PC-9 (cell line): ENCODE measurements around the gene BMP8B. TPM values are rescaled to one million over a fixed set of nuclear protein-coding genes. Genes with fewer than 3 reads are reported as not detected.
A peak's percentile ranks its signal among the peaks of the same experiment; 100 is the strongest.
"Not testable (repeated sequence)": the region's sequence is repeated elsewhere in the genome, so short reads cannot be mapped to it uniquely, and the experiment has no call there.

Source experiments
- BruUV-seq: library from RNA; stranded (reverse); fragments of 400-500 nt; replicated peaks from 2 replicates; lab custom pipeline; 2021; lab: Mats Ljungman, UMichigan
- CTCF ChIA-PET: fragments of 300-600 bp; sonication (Branson Sonifier 250); formaldehyde crosslinking; loops from one replicate; lab custom pipeline; 2022; ENCODE audit warnings: antibody characterized with exemption; lab: Charles Lee
- POLR2A ChIA-PET: fragments of 300-600 bp; sonication (Branson Sonifier 250); formaldehyde crosslinking; loops from one replicate; lab custom pipeline; 2022; ENCODE audit warnings: antibody characterized with exemption; ENCODE audit not compliant: unreplicated experiment; lab: Charles Lee
- DNase-seq, 2 experiments: peaks; one replicate each; pipeline versions ENCODE4 v3.0.0 to v3.0.0-alpha.2; 2015 to 2022; ENCODE audit warnings: mixed read lengths in 1 of 2
- H2AFZ ChIP-seq: fragments of 200-600 bp; sonication (generic); 2 replicates; pipeline ENCODE4 v1.8.1; 2017; ENCODE audit warnings: antibody characterized with exemption
- H3F3A ChIP-seq: fragments of 200-600 bp; sonication (generic); 2 replicates; pipeline ENCODE4 v1.8.1; 2017; ENCODE audit warnings: antibody characterized with exemption, mild to moderate bottlenecking, low read depth; ENCODE audit not compliant: insufficient read depth
- H3K27ac ChIP-seq: fragments of 200-600 bp; sonication (generic); 2 replicates; pipeline ENCODE4 v1.6.1; 2016; ENCODE audit warnings: mixed run types
- H3K27me3 ChIP-seq: fragments of 200-600 bp; sonication (generic); 2 replicates; pipeline ENCODE4 v1.6.1; 2016; ENCODE audit warnings: low read depth, mixed run types; ENCODE audit not compliant: insufficient read depth
- H3K36me3 ChIP-seq: fragments of 200-600 bp; sonication (generic); 2 replicates; pipeline ENCODE4 v1.6.1; 2016; ENCODE audit warnings: low read depth, mixed run types
- H3K4me1 ChIP-seq: fragments of 200-600 bp; sonication (generic); replicated peaks from 2 replicates; pipeline ENCODE4 v1.6.1; 2016; ENCODE audit warnings: mixed run types; ENCODE audit not compliant: insufficient read depth
- H3K4me2 ChIP-seq: fragments of 200-600 bp; sonication (generic); 2 replicates; pipeline ENCODE4 v1.6.1; 2017; ENCODE audit warnings: mixed run types
- H3K4me3 ChIP-seq: fragments of 200-600 bp; sonication (generic); 2 replicates; pipeline ENCODE4 v1.6.1; 2016; ENCODE audit warnings: mixed run types
- H3K79me2 ChIP-seq: fragments of 200-600 bp; sonication (generic); 2 replicates; pipeline ENCODE4 v1.6.1; 2017; ENCODE audit warnings: low read depth, mixed run types
- H3K9me2 ChIP-seq: fragments of 200-600 bp; sonication (generic); 2 replicates; pipeline ENCODE4 v1.8.1; 2017; ENCODE audit warnings: mild to moderate bottlenecking; ENCODE audit not compliant: insufficient read depth
- H3K9me3 ChIP-seq: fragments of 200-600 bp; sonication (generic); 2 replicates; pipeline ENCODE4 v1.8.1; 2016; ENCODE audit warnings: low read depth; ENCODE audit not compliant: insufficient read depth
- H4K20me1 ChIP-seq: fragments of 200-600 bp; sonication (generic); 2 replicates; pipeline ENCODE4 v1.8.1; 2017; ENCODE audit not compliant: insufficient read depth
- EZH2 ChIP-seq: fragments of 200-600 bp; sonication (generic); IDR thresholded peaks from 2 replicates; pipeline ENCODE4 v1.8.0; 2017; ENCODE audit warnings: antibody characterized with exemption, low read depth
- intact Hi-C: fragments of 100-400 bp; cut with micrococcal nuclease; formaldehyde crosslinking; loops from one replicate; pipeline ENCODE4 v1.10.0; 2022; ENCODE audit not compliant: unreplicated experiment
- total RNA-seq: library from RNA; stranded (reverse); gene quantifications from 2 replicates; pipeline ENCODE4 v1.2.3, GENCODE V29; 2021
- TF ChIP-seq, protein P1 (sequence below): fragments of 200-600 bp; sonication (generic); conservative IDR thresholded peaks from 2 replicates; pipeline ENCODE4 v1.6.1; 2017; ENCODE audit warnings: mixed run types, antibody characterized with exemption, mild to moderate bottlenecking, moderate library complexity

The BMP8B gene
- total RNA-seq, 1 experiment from 2014 or later = 2.4 TPM

DNA sequence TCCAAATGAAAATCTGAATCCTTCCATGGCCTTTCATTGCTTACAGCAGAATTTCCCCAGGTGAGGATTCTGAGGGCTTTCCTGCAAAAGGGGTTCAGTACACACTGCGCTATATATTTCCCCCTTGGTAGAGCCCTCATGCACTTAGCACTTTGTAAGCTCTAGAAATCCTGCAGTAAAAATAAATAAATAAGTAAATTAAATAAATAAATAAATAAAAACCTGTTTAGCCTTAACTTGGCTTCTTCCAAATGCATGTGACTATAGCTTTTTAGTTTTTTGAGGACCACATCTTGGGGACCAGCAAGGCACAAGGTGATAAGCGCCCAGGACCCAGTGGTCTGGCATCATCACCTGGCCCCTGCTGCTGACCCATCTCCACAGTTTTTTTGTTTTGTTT, 3.2 kb upstream of the BMP8B start:
- H3K36me3 ChIP-seq = no peaks in the 10 kb centered on the region
- POLR2A ChIA-PET = no interaction called here
- no peak overlapping the region for H3K4me3 ChIP-seq
- DNase-seq = no peak
- H3K27me3 ChIP-seq = no peaks in the 10 kb centered on the region
- CTCF ChIA-PET = no interaction called here
- H3F3A ChIP-seq = no peaks in the 10 kb centered on the region
- no peaks in the 10 kb centered on the region for H3K9me2 ChIP-seq
- H3K4me2 ChIP-seq = no peak overlapping the region
- TF ChIP-seq, protein P1, sequence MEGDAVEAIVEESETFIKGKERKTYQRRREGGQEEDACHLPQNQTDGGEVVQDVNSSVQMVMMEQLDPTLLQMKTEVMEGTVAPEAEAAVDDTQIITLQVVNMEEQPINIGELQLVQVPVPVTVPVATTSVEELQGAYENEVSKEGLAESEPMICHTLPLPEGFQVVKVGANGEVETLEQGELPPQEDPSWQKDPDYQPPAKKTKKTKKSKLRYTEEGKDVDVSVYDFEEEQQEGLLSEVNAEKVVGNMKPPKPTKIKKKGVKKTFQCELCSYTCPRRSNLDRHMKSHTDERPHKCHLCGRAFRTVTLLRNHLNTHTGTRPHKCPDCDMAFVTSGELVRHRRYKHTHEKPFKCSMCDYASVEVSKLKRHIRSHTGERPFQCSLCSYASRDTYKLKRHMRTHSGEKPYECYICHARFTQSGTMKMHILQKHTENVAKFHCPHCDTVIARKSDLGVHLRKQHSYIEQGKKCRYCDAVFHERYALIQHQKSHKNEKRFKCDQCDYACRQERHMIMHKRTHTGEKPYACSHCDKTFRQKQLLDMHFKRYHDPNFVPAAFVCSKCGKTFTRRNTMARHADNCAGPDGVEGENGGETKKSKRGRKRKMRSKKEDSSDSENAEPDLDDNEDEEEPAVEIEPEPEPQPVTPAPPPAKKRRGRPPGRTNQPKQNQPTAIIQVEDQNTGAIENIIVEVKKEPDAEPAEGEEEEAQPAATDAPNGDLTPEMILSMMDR = no peak
- TF ChIP-seq EZH2 = no peak
- H3K4me1 ChIP-seq = no peaks in the 10 kb centered on the region
- no TSS peak for BruUV-seq
- intact Hi-C loops = no loop called here
- H3K27ac ChIP-seq = no peak overlapping the region
- H3K79me2 ChIP-seq = no peaks in the 10 kb centered on the region
- no peaks in the 10 kb centered on the region for H3K9me3 ChIP-seq
- H4K20me1 ChIP-seq = no peaks in the 10 kb centered on the region
- no peak overlapping the region for H2AFZ ChIP-seq

DNA sequence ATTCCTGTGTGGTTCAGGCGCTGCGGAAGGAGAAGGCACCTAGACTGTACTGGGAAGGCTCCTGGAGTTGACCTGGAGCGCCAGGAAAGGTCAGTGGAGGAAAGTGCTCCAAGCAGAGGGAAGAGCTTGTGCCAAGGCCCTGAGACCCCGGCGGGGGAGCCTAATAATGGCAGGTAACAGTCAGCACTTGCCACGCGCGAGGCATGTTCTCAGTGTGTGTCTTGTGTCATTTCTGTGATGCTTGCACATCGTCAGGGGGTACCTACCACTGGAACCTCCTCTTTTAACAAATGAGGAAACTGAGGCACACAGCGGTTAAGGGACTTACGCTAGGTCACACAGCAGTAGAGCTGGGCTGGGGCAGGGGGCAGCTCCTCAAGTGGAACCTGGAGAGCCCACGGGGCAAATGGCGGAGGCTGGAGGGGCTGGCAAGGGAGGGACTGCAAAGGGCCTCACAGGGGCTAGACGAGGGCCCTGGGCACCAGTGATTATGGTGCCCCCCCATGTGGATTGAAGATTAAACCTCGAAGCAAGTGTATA, 976 bp upstream of the BMP8B start:
- H4K20me1 ChIP-seq = no peaks in the 10 kb centered on the region
- no peaks in the 10 kb centered on the region for H3K9me3 ChIP-seq
- ChIA-PET CTCF (no interaction called here), POLR2A (no interaction called here)
- H3K9me2 ChIP-seq = no peaks in the 10 kb centered on the region
- no peaks in the 10 kb centered on the region for H3K27me3 ChIP-seq
- H3K4me3 ChIP-seq = peak overlapping the region; percentile 59
- H3K4me2 ChIP-seq = peak overlapping the region; percentile 75
- peak overlapping the region; percentile 79; the same call in 1 of the 2 replicates for H2AFZ ChIP-seq
- no peaks in the 10 kb centered on the region for H3F3A ChIP-seq
- H3K79me2 ChIP-seq = no peaks in the 10 kb centered on the region
- intact Hi-C loops = no loop called here
- H3K36me3 ChIP-seq = no peaks in the 10 kb centered on the region
- H3K27ac ChIP-seq = no peak overlapping the region
- H3K4me1 ChIP-seq = no peaks in the 10 kb centered on the region
- TF ChIP-seq, protein P1 = no peak
- no peak for TF ChIP-seq EZH2
- DNase-seq = no peak
- no TSS peak for BruUV-seq

- Histone ChIP-seq H2AFZ (peak overlapping the region; percentile 79; the same call in 1 of the 2 replicates), H3K27me3 (no peaks in the 10 kb centered on the region), H3K9me2 (no peaks in the 10 kb centered on the region), H3K4me3 (peak overlapping the region; percentile 59; the same call in 1 of the 2 replicates), H3K79me2 (no peaks in the 10 kb centered on the region), H3K9me3 (no peaks in the 10 kb centered on the region), H3F3A (no peaks in the 10 kb centered on the region), H3K27ac (no peak overlapping the region), H3K4me2 (peak overlapping the region; percentile 75), H3K36me3 (no peaks in the 10 kb centered on the region), H4K20me1 (no peaks in the 10 kb centered on the region), H3K4me1 (no peaks in the 10 kb centered on the region)
- ChIA-PET CTCF (interaction anchor here (0.6 kb wide), 1 partner anchor 799 kb away, joined by 6 read pairs; no protein-coding TSS in a partner anchor), POLR2A (interaction anchor here (0.6 kb wide), 1 partner anchor 673 kb away, joined by 8 read pairs; no protein-coding TSS in a partner anchor)
- DNase-seq = no peak
- no TSS peak for BruUV-seq
- intact Hi-C loops = no loop called here
- TF ChIP-seq, protein P1 = no peak
- TF ChIP-seq EZH2 = no peak
These were observed 273 bp downstream of the BMP8B start for GRCh38 chr1:39788426-39788757.

DNA sequence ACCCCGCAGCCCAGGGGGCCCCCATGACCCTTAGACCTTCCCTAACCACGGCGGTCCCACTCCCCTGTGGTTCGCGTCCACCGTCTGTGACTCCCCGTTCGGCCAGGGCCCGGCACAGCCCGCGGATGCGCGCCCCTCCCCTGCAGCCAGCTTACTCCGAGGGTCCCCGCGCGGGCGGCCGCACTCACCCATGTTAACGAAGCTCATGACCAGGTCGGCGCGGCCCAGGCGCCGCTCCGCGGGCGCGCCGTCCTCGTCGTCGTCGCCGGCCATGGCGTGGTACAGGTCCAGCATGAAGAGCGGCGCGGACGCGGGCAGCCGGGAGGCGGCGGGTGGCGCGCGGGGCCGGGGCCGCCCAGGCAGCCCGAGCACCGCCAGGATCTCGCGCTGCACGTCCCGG, 701 bp downstream of the BMP8B start:
- H3K79me2 ChIP-seq, H4K20me1 ChIP-seq, H3K27ac ChIP-seq, H3K4me2 ChIP-seq, H3K9me3 ChIP-seq, DNase-seq, intact Hi-C loops, H3K4me1 ChIP-seq, CTCF ChIA-PET, H3K4me3 ChIP-seq, H3K27me3 ChIP-seq, H2AFZ ChIP-seq, H3F3A ChIP-seq, H3K9me2 ChIP-seq, BruUV-seq, H3K36me3 ChIP-seq: not testable (repeated sequence)
- POLR2A ChIA-PET = interaction anchor here (0.6 kb wide), 1 partner anchor 673 kb away, joined by 8 read pairs; no protein-coding TSS in a partner anchor
